Adipocyte (in vitro differentiated cells): Measurements from ENCODE around the gene JAML.

ENCODE experiments used
- DNase-seq: peaks from one replicate; pipeline ENCODE4 v3.0.0-alpha.2; 2015; ENCODE audit warnings: low read depth
- H3K27me3 ChIP-seq: replicated peaks from 2 replicates; pipeline ENCODE4 v1.7.0; 2013; ENCODE audit warnings: mild to moderate bottlenecking, low read length, moderate library complexity; ENCODE audit not compliant: control insufficient read depth, insufficient read depth
- H3K36me3 ChIP-seq: 2 replicates; pipeline ENCODE4 v1.7.0; 2013; ENCODE audit warnings: low read length, mild to moderate bottlenecking, moderate library complexity; ENCODE audit not compliant: control insufficient read depth, insufficient read depth, severe bottlenecking
- H3K4me1 ChIP-seq: 2 replicates; pipeline ENCODE4 v1.7.0; 2013; ENCODE audit warnings: mild to moderate bottlenecking, low read length, moderate library complexity; ENCODE audit not compliant: control insufficient read depth, insufficient read depth
- H3K4me3 ChIP-seq: 2 replicates; pipeline ENCODE4 v1.7.0; 2013; ENCODE audit warnings: mild to moderate bottlenecking, low read length, moderate library complexity
- H3K9ac ChIP-seq: 2 replicates; pipeline ENCODE4 v1.7.0; 2013; ENCODE audit warnings: mild to moderate bottlenecking, low read length, moderate library complexity
- H3K9me3 ChIP-seq: 2 replicates; pipeline ENCODE4 v1.7.0; 2013; ENCODE audit warnings: mild to moderate bottlenecking, low read length, moderate library complexity; ENCODE audit not compliant: control insufficient read depth

The JAML gene, protein sequence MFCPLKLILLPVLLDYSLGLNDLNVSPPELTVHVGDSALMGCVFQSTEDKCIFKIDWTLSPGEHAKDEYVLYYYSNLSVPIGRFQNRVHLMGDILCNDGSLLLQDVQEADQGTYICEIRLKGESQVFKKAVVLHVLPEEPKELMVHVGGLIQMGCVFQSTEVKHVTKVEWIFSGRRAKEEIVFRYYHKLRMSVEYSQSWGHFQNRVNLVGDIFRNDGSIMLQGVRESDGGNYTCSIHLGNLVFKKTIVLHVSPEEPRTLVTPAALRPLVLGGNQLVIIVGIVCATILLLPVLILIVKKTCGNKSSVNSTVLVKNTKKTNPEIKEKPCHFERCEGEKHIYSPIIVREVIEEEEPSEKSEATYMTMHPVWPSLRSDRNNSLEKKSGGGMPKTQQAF

GRCh38 chr11:118224511-118225188 lies at the start of gene JAML:
Gene JAML (minus strand): TSS chr11:118225011. CDS start chr11:118214866, 10,145 bp downstream.
- Histone ChIP-seq H3K36me3 (no peaks in the 10 kb centered on the region), H3K27me3 (peaks cover 29% of the 10 kb centered on the region), H3K4me1 (peaks cover 13% of the 10 kb centered on the region), H3K9ac (no peak within 1 kb of the TSS), H3K4me3 (no peak within 1 kb of the TSS), H3K9me3 (no peaks in the 10 kb centered on the region)
- no peak for DNase-seq

GRCh38 chr11:118274186-118274585 lies 49.4 kb upstream of the JAML start:
- Histone ChIP-seq H3K27me3 (peaks cover 29% of the 10 kb centered on the region), H3K9me3 (no peaks in the 10 kb centered on the region), H3K4me3 (no peak overlapping the region), H3K4me1 (no peaks in the 10 kb centered on the region), H3K36me3 (no peaks in the 10 kb centered on the region), H3K9ac (no peak overlapping the region)
- no peak for DNase-seq

GRCh38 chr11:118272001-118272400 lies 47.2 kb upstream of the JAML start:
- no peak for DNase-seq

DNA sequence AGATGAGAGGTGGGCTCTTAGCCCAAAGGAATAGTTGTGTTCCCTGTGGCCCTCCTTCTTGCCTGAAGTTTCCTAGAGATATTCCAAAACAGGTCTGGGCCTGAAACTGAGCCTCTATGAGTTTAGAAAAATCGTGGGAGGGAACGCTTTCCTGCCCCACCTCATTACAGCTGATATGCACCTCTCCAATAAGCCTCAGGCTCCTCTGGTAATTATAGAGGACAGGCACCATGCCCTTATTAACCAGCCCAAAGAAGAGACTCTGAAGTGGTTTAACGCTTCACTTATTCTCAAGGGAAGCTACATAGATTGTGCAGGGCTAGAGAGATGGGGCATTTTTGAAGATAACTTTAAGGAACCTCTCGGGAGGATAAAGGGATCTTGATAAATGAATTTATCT lies 42.7 kb upstream of the JAML start:
- Histone ChIP-seq H3K9me3 (no peaks in the 10 kb centered on the region), H3K9ac (no peak overlapping the region), H3K4me1 (peaks cover 8% of the 10 kb centered on the region), H3K4me3 (no peak overlapping the region), H3K36me3 (no peaks in the 10 kb centered on the region), H3K27me3 (peaks cover 70% of the 10 kb centered on the region)
- DNase-seq, result no peak

More at GRCh38 chr11:118272001-118272400, 47.2 kb upstream of the JAML start:
- no peaks in the 10 kb centered on the region for H3K36me3 ChIP-seq
- H3K27me3 ChIP-seq, result peaks cover 43% of the 10 kb centered on the region
- no peaks in the 10 kb centered on the region for H3K9me3 ChIP-seq
- no peaks in the 10 kb centered on the region for H3K4me1 ChIP-seq
- H3K4me3 ChIP-seq, result no peak overlapping the region
- H3K9ac ChIP-seq, result no peak overlapping the region

GRCh38 chr11:118265954-118266353 lies 41.1 kb upstream of the JAML start:
- Histone ChIP-seq H3K27me3 (peaks cover 77% of the 10 kb centered on the region), H3K4me3 (no peak overlapping the region), H3K9ac (no peak overlapping the region), H3K9me3 (no peaks in the 10 kb centered on the region), H3K4me1 (peaks cover 8% of the 10 kb centered on the region), H3K36me3 (no peaks in the 10 kb centered on the region)
- DNase-seq, result no peak

GRCh38 chr11:118264569-118265465 lies 40.0 kb upstream of the JAML start:
- no peak for DNase-seq
- H3K4me1 ChIP-seq, result peaks cover 8% of the 10 kb centered on the region
- peaks cover 86% of the 10 kb centered on the region for H3K27me3 ChIP-seq
- H3K36me3 ChIP-seq, result no peaks in the 10 kb centered on the region
- H3K9me3 ChIP-seq, result no peaks in the 10 kb centered on the region
- H3K4me3 ChIP-seq, result peak overlapping the region; percentile 64
- H3K9ac ChIP-seq, result no peak overlapping the region

- H3K4me1 ChIP-seq, result peaks cover 8% of the 10 kb centered on the region
- DNase-seq, result no peak
- peak within 1 kb of the TSS; percentile 64 for H3K4me3 ChIP-seq
- H3K36me3 ChIP-seq, result no peaks in the 10 kb centered on the region
- no peaks in the 10 kb centered on the region for H3K9me3 ChIP-seq
- H3K27me3 ChIP-seq, result peaks cover 84% of the 10 kb centered on the region
- no peak within 1 kb of the TSS for H3K9ac ChIP-seq
Measured at GRCh38 chr11:118263695-118264568, 39.1 kb upstream of the JAML start, which contains the start of gene MPZL2. Gene MPZL2 (minus strand): TSS chr11:118264297. CDS start chr11:118264153, 144 bp downstream.

DNA sequence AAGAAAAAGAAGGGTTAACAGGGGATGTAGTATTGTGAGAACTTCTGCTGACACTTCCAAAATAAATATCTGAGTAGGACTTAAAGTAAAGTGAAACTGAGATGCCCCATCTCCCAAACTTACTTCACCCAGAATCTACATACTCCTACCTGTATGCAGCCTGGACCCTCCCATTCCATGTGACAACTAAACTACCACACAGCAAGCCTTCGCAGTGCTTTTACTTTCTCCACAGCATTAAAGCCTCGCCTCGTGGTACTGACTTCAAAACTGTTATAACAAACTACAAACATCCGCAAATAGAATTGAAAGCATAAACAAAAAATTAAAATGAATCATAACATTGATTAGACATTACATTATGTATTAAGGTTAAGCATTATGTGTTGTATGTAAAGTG lies 38.3 kb upstream of the JAML start:
- H3K4me3 ChIP-seq, result no peak overlapping the region
- DNase-seq, result no peak
- no peak overlapping the region for H3K9ac ChIP-seq
- no peaks in the 10 kb centered on the region for H3K9me3 ChIP-seq
- H3K36me3 ChIP-seq, result no peaks in the 10 kb centered on the region
- H3K4me1 ChIP-seq, result peaks cover 8% of the 10 kb centered on the region
- H3K27me3 ChIP-seq, result peaks cover 77% of the 10 kb centered on the region

DNA sequence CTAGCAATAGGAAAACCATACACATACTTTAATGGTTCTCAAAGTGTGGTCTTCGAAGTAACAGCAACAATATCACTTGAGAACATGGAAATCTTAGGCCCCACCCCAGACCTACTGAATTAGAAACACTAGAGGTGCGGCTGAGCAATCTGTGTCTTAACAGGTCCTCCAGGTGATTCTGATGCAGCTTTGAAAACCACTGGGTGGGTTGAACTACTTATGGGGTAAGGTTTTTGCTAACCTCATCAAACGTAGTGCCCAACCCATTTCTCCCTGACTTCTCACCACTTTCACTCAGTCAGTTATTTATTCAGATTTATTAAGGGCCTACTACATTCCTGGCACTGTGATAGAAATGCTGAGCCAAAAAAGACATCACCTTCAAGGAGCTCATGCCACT lies 35.5 kb upstream of the JAML start:
- no peak for DNase-seq
- no peak overlapping the region for H3K4me3 ChIP-seq
- H3K36me3 ChIP-seq, result no peaks in the 10 kb centered on the region
- H3K4me1 ChIP-seq, result peaks cover 8% of the 10 kb centered on the region
- no peak overlapping the region for H3K9ac ChIP-seq
- peaks cover 66% of the 10 kb centered on the region for H3K27me3 ChIP-seq
- H3K9me3 ChIP-seq, result no peaks in the 10 kb centered on the region

GRCh38 chr11:118259138-118259537 lies 34.3 kb upstream of the JAML start:
- Histone ChIP-seq H3K4me1 (peaks cover 5% of the 10 kb centered on the region), H3K36me3 (no peaks in the 10 kb centered on the region), H3K4me3 (no peak overlapping the region), H3K9ac (no peak overlapping the region), H3K27me3 (peaks cover 54% of the 10 kb centered on the region), H3K9me3 (no peaks in the 10 kb centered on the region)
- no peak for DNase-seq
